H9 (cell line): ENCODE results near the gene AQP12A. TPM values are rescaled to one million over a fixed set of nuclear protein-coding genes. Genes with fewer than 3 reads are reported as not detected.

Experiments
- DNase-seq: peaks from one replicate; pipeline ENCODE4 v3.0.0-alpha.2; 2017
- H2AFZ ChIP-seq: one replicate; pipeline ENCODE4 v1.6.1; 2013; ENCODE audit warnings: mild to moderate bottlenecking, low read length, control low read depth, moderate library complexity
- H2AK5ac ChIP-seq: 2 replicates; pipeline ENCODE4 v1.6.1; 2013; ENCODE audit warnings: low read length, control low read depth, mixed read lengths; ENCODE audit not compliant: insufficient read length
- H2BK120ac ChIP-seq: one replicate; pipeline ENCODE4 v1.6.1; 2013; ENCODE audit warnings: low read depth, mild to moderate bottlenecking, low read length, control low read depth, inconsistent platforms; ENCODE audit not compliant: poor library complexity, severe bottlenecking
- H2BK12ac ChIP-seq: 2 replicates; pipeline ENCODE4 v1.6.1; 2013; ENCODE audit warnings: low read length, control low read depth, mixed read lengths, low read depth; ENCODE audit not compliant: insufficient read length
- H2BK15ac ChIP-seq: 2 replicates; pipeline ENCODE4 v1.6.1; 2013; ENCODE audit warnings: low read depth, low read length, control low read depth
- H2BK20ac ChIP-seq: one replicate; pipeline ENCODE4 v1.6.1; 2013; ENCODE audit warnings: low read depth, mild to moderate bottlenecking, low read length, control low read depth, inconsistent platforms; ENCODE audit not compliant: poor library complexity, severe bottlenecking
- H2BK5ac ChIP-seq: 2 replicates; pipeline ENCODE4 v1.6.1; 2013; ENCODE audit warnings: low read length, control low read depth, mixed read lengths; ENCODE audit not compliant: insufficient read length
- H3K14ac ChIP-seq: 2 replicates; pipeline ENCODE4 v1.6.1; 2013; ENCODE audit warnings: low read length, control low read depth; ENCODE audit not compliant: insufficient read depth
- H3K18ac ChIP-seq: 2 replicates; pipeline ENCODE4 v1.6.1; 2013; ENCODE audit warnings: low read depth, mild to moderate bottlenecking, mixed read lengths, low read length, control low read depth; ENCODE audit not compliant: insufficient read length
- H3K23ac ChIP-seq: 2 replicates; pipeline ENCODE4 v1.6.1; 2013; ENCODE audit warnings: low read length, control low read depth, mixed read lengths, low read depth; ENCODE audit not compliant: insufficient read length
- H3K23me2 ChIP-seq: 2 replicates; pipeline ENCODE4 v1.6.1; 2013; ENCODE audit warnings: low read depth, mild to moderate bottlenecking, mixed read lengths, low read length, control low read depth; ENCODE audit not compliant: insufficient read length, poor library complexity, severe bottlenecking
- H3K27ac ChIP-seq: 2 replicates; pipeline ENCODE4 v1.5.1; 2013; ENCODE audit warnings: low read length, control low read depth, mixed read lengths, low read depth; ENCODE audit not compliant: insufficient read length
- H3K27me3 ChIP-seq: 2 replicates; pipeline ENCODE4 v1.6.1; 2013; ENCODE audit warnings: low read length, control low read depth, inconsistent platforms; ENCODE audit not compliant: insufficient read depth
- H3K4ac ChIP-seq: 2 replicates; pipeline ENCODE4 v1.6.1; 2013; ENCODE audit warnings: low read depth, mild to moderate bottlenecking, control low read depth, inconsistent platforms, low read length, moderate library complexity
- H3K4me1 ChIP-seq: 2 replicates; pipeline ENCODE4 v1.6.1; 2013; ENCODE audit warnings: low read length, control low read depth, inconsistent platforms; ENCODE audit not compliant: insufficient read depth
- H3K4me2 ChIP-seq: 2 replicates; pipeline ENCODE4 v1.6.1; 2013; ENCODE audit warnings: low read length, control low read depth, mixed read lengths; ENCODE audit not compliant: insufficient read length, insufficient read depth
- H3K56ac ChIP-seq: 2 replicates; pipeline ENCODE4 v1.6.1; 2013; ENCODE audit warnings: low read depth, mild to moderate bottlenecking, mixed read lengths, low read length, control low read depth; ENCODE audit not compliant: insufficient read length
- H3K79me1 ChIP-seq: 2 replicates; pipeline ENCODE4 v1.6.1; 2013; ENCODE audit warnings: low read depth, mild to moderate bottlenecking, moderate library complexity, low read length, control low read depth, inconsistent platforms; ENCODE audit not compliant: insufficient read depth, poor library complexity, severe bottlenecking
- H3K79me2 ChIP-seq: 2 replicates; pipeline ENCODE4 v1.6.1; 2013; ENCODE audit warnings: low read length, control low read depth, inconsistent platforms; ENCODE audit not compliant: insufficient read depth
- H3K9ac ChIP-seq: 2 replicates; pipeline ENCODE4 v1.6.1; 2013; ENCODE audit warnings: low read length, control low read depth, mixed read lengths; ENCODE audit not compliant: insufficient read length; ENCODE audit errors: extremely low read depth
- H3K9me3 ChIP-seq: one replicate; pipeline ENCODE4 v1.6.1; 2013; ENCODE audit warnings: low read depth, low read length, inconsistent platforms; ENCODE audit not compliant: control insufficient read depth
- H3T11ph ChIP-seq: one replicate; pipeline ENCODE4 v1.6.1; 2013; ENCODE audit warnings: mild to moderate bottlenecking, low read length, control low read depth, inconsistent platforms
- H4K20me1 ChIP-seq: one replicate; pipeline ENCODE4 v1.6.1; 2013; ENCODE audit not compliant: control insufficient read depth, insufficient read length, insufficient read depth
- H4K5ac ChIP-seq: 2 replicates; pipeline ENCODE4 v1.6.1; 2013; ENCODE audit warnings: low read depth, mild to moderate bottlenecking, mixed read lengths, low read length, control low read depth; ENCODE audit not compliant: insufficient read length
- H4K8ac ChIP-seq: replicated peaks from 2 replicates; pipeline ENCODE4 v1.6.1; 2013; ENCODE audit warnings: low read length, control low read depth, mixed read lengths, low read depth; ENCODE audit not compliant: insufficient read length
- H4K91ac ChIP-seq: 2 replicates; pipeline ENCODE4 v1.6.1; 2013; ENCODE audit warnings: low read depth, mild to moderate bottlenecking, moderate library complexity, mixed read lengths, low read length, control low read depth; ENCODE audit not compliant: insufficient read length
- H3K27ac Mint-ChIP-seq, 3 experiments: 2 replicates in 2 of 3; 3 replicates in 1 of 3; pipeline ENCODE4 v1.8.0; 2020 to 2021; ENCODE audit warnings: mixed read lengths in 3 of 3, mild to moderate bottlenecking in 1 of 3, moderate library complexity in 1 of 3
- H3K27me3 Mint-ChIP-seq: 2 replicates; pipeline ENCODE4 v1.8.0; 2021; ENCODE audit warnings: low read depth, mild to moderate bottlenecking, moderate library complexity, mixed read lengths
- H3K36me3 Mint-ChIP-seq, 3 experiments: 2 replicates in 2 of 3; 3 replicates in 1 of 3; pipeline ENCODE4 v1.8.0; 2020 to 2021; ENCODE audit warnings: low read depth in 3 of 3, mixed read lengths in 3 of 3; ENCODE audit not compliant: insufficient read depth in 1 of 3
- H3K4me1 Mint-ChIP-seq, 2 experiments: 2 replicates each; pipeline ENCODE4 v1.8.0; 2020; ENCODE audit warnings: mixed read lengths in 2 of 2
- H3K4me3 Mint-ChIP-seq, 2 experiments: 2 replicates in 1 of 2; 3 replicates in 1 of 2; pipeline ENCODE4 v1.8.0; 2020 to 2021; ENCODE audit warnings: mild to moderate bottlenecking in 2 of 2, mixed read lengths in 2 of 2, moderate library complexity in 1 of 2
- H3K9me3 Mint-ChIP-seq, 2 experiments: 2 replicates in 1 of 2; 3 replicates in 1 of 2; pipeline ENCODE4 v1.8.0; 2020; ENCODE audit warnings: mild to moderate bottlenecking in 2 of 2, mixed read lengths in 2 of 2, moderate library complexity in 1 of 2
- WGBS: extraction: QIAGEN DNeasy Blood & Tissue Kit; methylation state at CpG from one replicate; pipeline ENCODE4 v1.1.7; 2013; ENCODE audit warnings: missing lambda C conversion rate, low lambda C conversion rate, mixed read lengths; ENCODE audit not compliant: insufficient read length; ENCODE audit errors: extremely low coverage; 5-methylcytosine and 5-hydroxymethylcytosine counted together
- total RNA-seq: library from RNA; stranded (reverse); gene quantifications from 2 replicates; pipeline ENCODE4 v1.2.1, GENCODE V29; 2021
- TF ChIP-seq, protein P1 (sequence below): fragments of 200-600 bp; sonication (generic); conservative IDR thresholded peaks from 3 replicates; pipeline ENCODE4 v1.8.0; 2021; ENCODE audit warnings: antibody characterized with exemption, mild to moderate bottlenecking

The AQP12A gene
- total RNA-seq, 1 experiment from 2014 or later, result not detected

DNA sequence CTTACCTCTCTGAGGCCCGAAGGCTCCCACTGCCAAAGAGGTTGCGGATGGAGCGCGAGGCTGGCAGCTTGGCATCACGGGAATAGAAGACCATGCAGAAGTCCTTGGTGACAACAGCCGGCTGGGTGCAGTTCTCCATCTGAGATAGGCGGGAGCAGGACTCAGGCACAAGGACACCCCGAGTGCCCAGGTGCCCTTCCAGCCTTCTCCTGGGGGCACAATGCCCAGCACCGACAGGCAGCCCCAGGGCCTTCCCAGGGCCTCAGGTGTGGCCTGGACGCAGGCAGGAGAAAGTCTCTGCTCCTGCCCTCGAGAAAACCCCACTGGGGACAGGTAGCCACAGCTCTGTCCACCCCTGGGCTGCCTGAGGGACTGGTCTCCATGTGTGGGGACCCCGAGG, 33.6 kb downstream of the AQP12A start:
- no peak for DNase-seq
- Histone ChIP-seq H3K9me3 (no peaks in the 10 kb centered on the region), H2BK120ac (no peak overlapping the region), H3K79me1 (no peaks in the 10 kb centered on the region), H3K23ac (no peak overlapping the region), H3K56ac (no peak overlapping the region), H3K4me2 (no peak overlapping the region), H3K4me1 (no peaks in the 10 kb centered on the region), H3K18ac (no peak overlapping the region), H2BK15ac (no peak overlapping the region), H2BK12ac (no peak overlapping the region), H4K8ac (no peak overlapping the region), H3K27me3 (no peaks in the 10 kb centered on the region), H3K9ac (no peak overlapping the region), H2AFZ (no peak overlapping the region), H4K5ac (no peak overlapping the region), H3T11ph (no peak overlapping the region), H2BK5ac (no peak overlapping the region), H3K23me2 (no peaks in the 10 kb centered on the region), H4K20me1 (no peaks in the 10 kb centered on the region), H2AK5ac (no peak overlapping the region), H3K79me2 (no peaks in the 10 kb centered on the region), H3K14ac (no peak overlapping the region), H4K91ac (no peak overlapping the region), H2BK20ac (no peak overlapping the region), H3K27ac (no peak overlapping the region), H3K4ac (no peak overlapping the region)
- no peak overlapping the region for H3K4me3 Mint-ChIP-seq
- peaks cover 2% of the 10 kb centered on the region for H3K27me3 Mint-ChIP-seq
- H3K4me1 Mint-ChIP-seq, result no peaks in the 10 kb centered on the region
- no CpG with 5 or more reads among the region's 12 CpGs for WGBS
- H3K36me3 Mint-ChIP-seq, result peaks cover 33 to 64% (median 57%) of the 10 kb centered on the region in 3 experiments
- TF ChIP-seq, protein P1, sequence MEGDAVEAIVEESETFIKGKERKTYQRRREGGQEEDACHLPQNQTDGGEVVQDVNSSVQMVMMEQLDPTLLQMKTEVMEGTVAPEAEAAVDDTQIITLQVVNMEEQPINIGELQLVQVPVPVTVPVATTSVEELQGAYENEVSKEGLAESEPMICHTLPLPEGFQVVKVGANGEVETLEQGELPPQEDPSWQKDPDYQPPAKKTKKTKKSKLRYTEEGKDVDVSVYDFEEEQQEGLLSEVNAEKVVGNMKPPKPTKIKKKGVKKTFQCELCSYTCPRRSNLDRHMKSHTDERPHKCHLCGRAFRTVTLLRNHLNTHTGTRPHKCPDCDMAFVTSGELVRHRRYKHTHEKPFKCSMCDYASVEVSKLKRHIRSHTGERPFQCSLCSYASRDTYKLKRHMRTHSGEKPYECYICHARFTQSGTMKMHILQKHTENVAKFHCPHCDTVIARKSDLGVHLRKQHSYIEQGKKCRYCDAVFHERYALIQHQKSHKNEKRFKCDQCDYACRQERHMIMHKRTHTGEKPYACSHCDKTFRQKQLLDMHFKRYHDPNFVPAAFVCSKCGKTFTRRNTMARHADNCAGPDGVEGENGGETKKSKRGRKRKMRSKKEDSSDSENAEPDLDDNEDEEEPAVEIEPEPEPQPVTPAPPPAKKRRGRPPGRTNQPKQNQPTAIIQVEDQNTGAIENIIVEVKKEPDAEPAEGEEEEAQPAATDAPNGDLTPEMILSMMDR, result no peak
- no peaks in the 10 kb centered on the region for H3K9me3 Mint-ChIP-seq
- no peak overlapping the region for H3K27ac Mint-ChIP-seq
